Measurements from ENCODE around the gene GATAD2B. TPM values are rescaled to one million over a fixed set of nuclear protein-coding genes. Genes with fewer than 3 reads are reported as not detected.
A peak's percentile ranks its signal among the peaks of the same experiment; 100 is the strongest.

The GATAD2B gene
- total and polyA plus RNA-seq, 4 donors = 4.6 to 41.7 (median 13.4) TPM

GRCh38 chr1:153777648-153778047 is 145.1 kb downstream of the GATAD2B start:
- DNase-seq (no peak), ATAC-seq (ENCODE audit: insufficient read depth, low FRiP score) (no peak)
- peaks cover 0 to 12% (median 11%) of the 10 kb centered on the region in 4 donors for H3K36me3 ChIP-seq (ENCODE audit: control insufficient read depth in 4 of 4, insufficient read depth in 4 of 4, low read length in 4 of 4)
- TF ChIP-seq CTCF (IDR thresholded peaks at IDR 0.05; ENCODE audit: control extremely low read depth, extremely low read depth) = no peak
- no peak overlapping the region for H3K4me3 ChIP-seq
- no peaks in the 10 kb centered on the region for H3K27me3 ChIP-seq (ENCODE audit: control insufficient read depth in 3 of 3, insufficient read depth in 3 of 3, low read length in 2 of 3)
- no peaks in the 10 kb centered on the region for H3K9me3 ChIP-seq (ENCODE audit: control insufficient read depth in 4 of 4, insufficient read depth in 3 of 4, low read length in 3 of 4)
- H3K27ac ChIP-seq (ENCODE audit: low read depth in 1 of 2, low read length in 1 of 2) = no peak overlapping the region
- peaks cover 6 to 28% (median 17%) of the 10 kb centered on the region in 5 donors for H3K4me1 ChIP-seq (ENCODE audit: control insufficient read depth in 5 of 5, insufficient read depth in 5 of 5, low read length in 5 of 5)
- H3K9ac ChIP-seq (ENCODE audit: insufficient read depth in 1 of 2, low read length in 2 of 2) = no peak overlapping the region
- WGBS, 2 donors = 49 to 76% methylated on average over 7 of the region's 7 CpGs

DNA sequence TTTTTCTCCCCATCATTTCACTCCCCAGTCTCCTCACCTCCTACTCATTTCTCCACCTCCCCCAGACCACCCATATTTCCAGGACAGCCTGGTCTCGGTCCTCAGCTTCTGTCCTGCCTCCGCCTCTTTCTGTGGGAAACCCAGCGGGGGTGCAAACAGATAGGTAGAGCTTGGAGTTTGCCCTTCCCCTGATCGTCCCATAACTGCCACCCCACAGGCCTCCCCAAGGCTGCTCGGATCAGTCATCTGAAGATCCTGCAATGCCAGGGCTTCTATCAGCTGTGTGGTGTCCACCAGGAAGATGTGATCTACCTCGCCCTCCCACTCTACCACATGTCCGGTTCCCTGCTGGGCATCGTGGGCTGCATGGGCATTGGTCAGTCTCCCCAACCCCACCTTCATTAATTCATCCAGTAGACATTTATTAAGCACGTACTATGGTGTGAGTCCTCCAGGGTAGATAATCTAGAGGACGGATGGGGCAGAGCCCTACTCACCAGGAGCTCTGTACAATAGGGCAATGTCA is 145.9 kb downstream of the GATAD2B start:
- Histone ChIP-seq H3K27ac (ENCODE audit: low read depth in 1 of 2, low read length in 1 of 2) (peak overlapping the region in 1 of 2 donors; percentile 29), H3K27me3 (ENCODE audit: control insufficient read depth in 3 of 3, insufficient read depth in 3 of 3, low read length in 2 of 3) (no peaks in the 10 kb centered on the region), H3K9me3 (ENCODE audit: control insufficient read depth in 4 of 4, insufficient read depth in 3 of 4, low read length in 3 of 4) (no peaks in the 10 kb centered on the region), H3K9ac (ENCODE audit: insufficient read depth in 1 of 2, low read length in 2 of 2) (peak overlapping the region in 1 of 2 donors; percentile 89), H3K36me3 (ENCODE audit: control insufficient read depth in 4 of 4, insufficient read depth in 4 of 4, low read length in 4 of 4) (peaks cover 2 to 19% (median 13%) of the 10 kb centered on the region in 4 donors), H3K4me1 (ENCODE audit: control insufficient read depth in 5 of 5, insufficient read depth in 5 of 5, low read length in 5 of 5) (peaks cover 6 to 27% (median 17%) of the 10 kb centered on the region in 5 donors), H3K4me3 (peak overlapping the region; percentile 79)
- DNase-seq (no peak), ATAC-seq (ENCODE audit: insufficient read depth, low FRiP score) (no peak)
- 87 to 94% methylated on average over 10 of the region's 10 CpGs for WGBS, 2 donors
- no peak for TF ChIP-seq CTCF (IDR thresholded peaks at IDR 0.05; ENCODE audit: control extremely low read depth, extremely low read depth)

- Histone ChIP-seq H3K27ac (ENCODE audit: low read depth in 1 of 2, low read length in 1 of 2) (peak overlapping the region in 1 of 2 donors; percentile 86), H3K4me3 (peak overlapping the region; percentile 79), H3K36me3 (ENCODE audit: control insufficient read depth in 4 of 4, insufficient read depth in 4 of 4, low read length in 4 of 4) (peaks cover 2 to 20% (median 16%) of the 10 kb centered on the region in 4 donors), H3K9ac (ENCODE audit: insufficient read depth in 1 of 2, low read length in 2 of 2) (peak overlapping the region in 1 of 2 donors; percentile 89), H3K27me3 (ENCODE audit: control insufficient read depth in 3 of 3, insufficient read depth in 3 of 3, low read length in 2 of 3) (no peaks in the 10 kb centered on the region), H3K9me3 (ENCODE audit: control insufficient read depth in 4 of 4, insufficient read depth in 3 of 4, low read length in 3 of 4) (peaks cover 0 to 2% (median 0%) of the 10 kb centered on the region in 4 donors), H3K4me1 (ENCODE audit: control insufficient read depth in 5 of 5, insufficient read depth in 5 of 5, low read length in 5 of 5) (peaks cover 6 to 29% (median 17%) of the 10 kb centered on the region in 5 donors)
- DNase-seq (no peak), ATAC-seq (ENCODE audit: insufficient read depth, low FRiP score) (no peak)
- WGBS, 2 donors = 62 to 75% methylated on average over 10 of the region's 10 CpGs
- TF ChIP-seq CTCF (IDR thresholded peaks at IDR 0.05; ENCODE audit: control extremely low read depth, extremely low read depth) = no peak
Observed at GRCh38 chr1:153776352-153776751, 146.4 kb downstream of the GATAD2B start.

Data from lung (tissue), 12 donors.